CD8-positive, alpha-beta memory T cell (primary cell): ENCODE data around the gene NTM. TPM values are rescaled to one million over a fixed set of nuclear protein-coding genes. Genes with fewer than 3 reads are reported as not detected.

Experiments
- CTCF ChIA-PET: fragments of 350-600 bp; sonication (Branson Sonifier 250); formaldehyde crosslinking; loops from one replicate; lab custom pipeline; 2021; ENCODE audit warnings: antibody characterized with exemption; lab: Charles Lee
- POLR2A ChIA-PET: fragments of 350-600 bp; sonication (Branson Sonifier 250); formaldehyde crosslinking; loops from one replicate; lab custom pipeline; 2021; ENCODE audit warnings: antibody characterized with exemption; lab: Charles Lee
- DNase-seq, 5 donors: peaks; one replicate each; pipeline versions ENCODE4 v3.0.0 to v3.0.0-alpha.2; 2020 to 2022; ENCODE audit warnings: mixed read lengths in 1 of 5
- H3K27ac ChIP-seq: one replicate; pipeline ENCODE4 v1.7.0; 2013; ENCODE audit warnings: low read depth, mild to moderate bottlenecking, low read length, moderate library complexity
- H3K27me3 ChIP-seq: 2 replicates; pipeline ENCODE4 v1.7.0; 2013; ENCODE audit warnings: low read length, mild to moderate bottlenecking; ENCODE audit not compliant: insufficient read depth, poor library complexity, severe bottlenecking
- H3K36me3 ChIP-seq: 2 replicates; pipeline ENCODE4 v1.7.0; 2013; ENCODE audit warnings: mild to moderate bottlenecking, low read length, moderate library complexity; ENCODE audit not compliant: insufficient read depth
- H3K4me1 ChIP-seq: 2 replicates; pipeline ENCODE4 v1.7.0; 2013; ENCODE audit warnings: mild to moderate bottlenecking, low read length, moderate library complexity; ENCODE audit not compliant: insufficient read depth
- H3K4me3 ChIP-seq: 2 replicates; pipeline ENCODE4 v1.7.0; 2013; ENCODE audit warnings: mild to moderate bottlenecking, low read length
- H3K9me3 ChIP-seq: 2 replicates; pipeline ENCODE4 v1.7.0; 2013; ENCODE audit warnings: mild to moderate bottlenecking, low read length
- H3K27ac Mint-ChIP-seq, 8 donors: one replicate each; pipeline ENCODE4 v1.8.0; 2020 to 2021; ENCODE audit warnings: mixed read lengths in 8 of 8, mild to moderate bottlenecking in 6 of 8, inconsistent platforms in 3 of 8, moderate library complexity in 3 of 8
- H3K27me3 Mint-ChIP-seq, 2 donors: one replicate each; pipeline ENCODE4 v1.8.0; 2020 to 2021; ENCODE audit warnings: mixed read lengths in 2 of 2, mild to moderate bottlenecking in 1 of 2, moderate library complexity in 1 of 2
- H3K36me3 Mint-ChIP-seq, 3 donors: one replicate each; pipeline ENCODE4 v1.8.0; 2020 to 2021; ENCODE audit warnings: mixed read lengths in 3 of 3, inconsistent platforms in 1 of 3, mild to moderate bottlenecking in 1 of 3
- H3K4me1 Mint-ChIP-seq, 3 donors: one replicate each; pipeline ENCODE4 v1.8.0; 2020 to 2021; ENCODE audit warnings: mixed read lengths in 3 of 3, inconsistent platforms in 1 of 3, mild to moderate bottlenecking in 1 of 3
- H3K4me3 Mint-ChIP-seq, 7 donors: one replicate each; pipeline ENCODE4 v1.8.0; 2020 to 2021; ENCODE audit warnings: mixed read lengths in 7 of 7, mild to moderate bottlenecking in 6 of 7, moderate library complexity in 4 of 7, inconsistent platforms in 2 of 7
- H3K9me3 Mint-ChIP-seq, 5 donors: one replicate each; pipeline ENCODE4 v1.8.0; 2020 to 2022; ENCODE audit warnings: mixed read lengths in 5 of 5, mild to moderate bottlenecking in 3 of 5, moderate library complexity in 2 of 5, inconsistent platforms in 1 of 5
- polyA plus RNA-seq: library from polyadenylated mRNA; unstranded; fragments of 300-500 nt; fragmentation: Illumina TruSeq; gene quantifications from one replicate; pipeline ENCODE4 v1.2.3, GENCODE V29; 2021
- total RNA-seq, 2 experiments: library from RNA; stranded (reverse); gene quantifications; one replicate each; pipeline ENCODE4 v1.2.3, GENCODE V29; 2021

The NTM gene
- total and polyA plus RNA-seq, 3 experiments from 2014 or later: not detected

DNA sequence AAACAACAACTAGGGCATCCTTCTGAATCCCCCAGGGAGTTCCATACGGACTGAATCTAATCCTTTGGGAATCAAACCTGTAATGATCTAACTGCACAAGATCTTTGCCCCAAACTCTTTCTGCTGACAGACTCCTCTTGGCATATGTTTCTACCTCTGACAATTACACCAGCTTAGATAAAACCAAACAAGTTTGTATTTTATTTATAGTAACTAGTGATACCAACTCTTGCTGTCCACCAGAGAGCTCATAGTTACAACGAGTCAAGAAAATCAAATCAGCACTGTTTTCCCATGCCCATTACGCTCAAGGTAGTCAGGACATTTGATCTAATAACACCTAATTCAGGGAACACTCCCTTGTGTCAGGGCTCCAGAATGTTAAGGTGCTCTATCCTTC is 972.0 kb downstream of the NTM start:
- Histone ChIP-seq H3K9me3 (no peaks in the 10 kb centered on the region), H3K27ac (no peak overlapping the region), H3K4me1 (no peaks in the 10 kb centered on the region), H3K27me3 (no peaks in the 10 kb centered on the region), H3K36me3 (no peaks in the 10 kb centered on the region), H3K4me3 (no peak overlapping the region)
- no peaks in the 10 kb centered on the region for H3K36me3 Mint-ChIP-seq
- ChIA-PET CTCF (no interaction called here), POLR2A (no interaction called here)
- H3K9me3 Mint-ChIP-seq: peaks cover 0 to 2% (median 0%) of the 10 kb centered on the region in 5 donors
- DNase-seq: no peak
- H3K27ac Mint-ChIP-seq: no peak overlapping the region
- H3K27me3 Mint-ChIP-seq: peaks cover 0 to 4% of the 10 kb centered on the region in 2 donors
- H3K4me1 Mint-ChIP-seq: peaks cover under 1 to 9% (median 4%) of the 10 kb centered on the region in 3 donors
- H3K4me3 Mint-ChIP-seq: no peak overlapping the region

- ChIA-PET POLR2A (no interaction called here), CTCF (no interaction called here)
- no peaks in the 10 kb centered on the region for H3K36me3 Mint-ChIP-seq
- H3K9me3 ChIP-seq: no peaks in the 10 kb centered on the region
- H3K36me3 ChIP-seq: no peaks in the 10 kb centered on the region
- peaks cover 0 to 4% of the 10 kb centered on the region in 2 donors for H3K27me3 Mint-ChIP-seq
- H3K4me1 ChIP-seq: no peaks in the 10 kb centered on the region
- no peak overlapping the region for H3K4me3 Mint-ChIP-seq
- H3K4me1 Mint-ChIP-seq: peaks cover 5 to 21% (median 16%) of the 10 kb centered on the region in 3 donors
- H3K4me3 ChIP-seq: no peak overlapping the region
- H3K27ac ChIP-seq: no peak overlapping the region
- no peak for DNase-seq
- no peak overlapping the region for H3K27ac Mint-ChIP-seq
- no peaks in the 10 kb centered on the region for H3K27me3 ChIP-seq
- H3K9me3 Mint-ChIP-seq: peaks cover 0 to 5% (median 0%) of the 10 kb centered on the region in 5 donors
These were observed 973.2 kb downstream of the NTM start for GRCh38 chr11:132343445-132344175.

GRCh38 chr11:132346558-132347148 is 976.2 kb downstream of the NTM start:
- H3K36me3 Mint-ChIP-seq: no peaks in the 10 kb centered on the region
- no peak overlapping the region for H3K27ac ChIP-seq
- peaks cover 0 to 4% of the 10 kb centered on the region in 2 donors for H3K27me3 Mint-ChIP-seq
- no peak for DNase-seq
- no peaks in the 10 kb centered on the region for H3K9me3 ChIP-seq
- ChIA-PET CTCF (no interaction called here), POLR2A (no interaction called here)
- H3K9me3 Mint-ChIP-seq: peaks cover 0 to 7% (median 0%) of the 10 kb centered on the region in 5 donors
- H3K4me3 Mint-ChIP-seq: no peak overlapping the region
- H3K27ac Mint-ChIP-seq: no peak overlapping the region
- H3K4me1 ChIP-seq: no peaks in the 10 kb centered on the region
- H3K36me3 ChIP-seq: no peaks in the 10 kb centered on the region
- no peaks in the 10 kb centered on the region for H3K27me3 ChIP-seq
- peaks cover 5 to 21% (median 19%) of the 10 kb centered on the region in 3 donors for H3K4me1 Mint-ChIP-seq
- no peak overlapping the region for H3K4me3 ChIP-seq

DNA sequence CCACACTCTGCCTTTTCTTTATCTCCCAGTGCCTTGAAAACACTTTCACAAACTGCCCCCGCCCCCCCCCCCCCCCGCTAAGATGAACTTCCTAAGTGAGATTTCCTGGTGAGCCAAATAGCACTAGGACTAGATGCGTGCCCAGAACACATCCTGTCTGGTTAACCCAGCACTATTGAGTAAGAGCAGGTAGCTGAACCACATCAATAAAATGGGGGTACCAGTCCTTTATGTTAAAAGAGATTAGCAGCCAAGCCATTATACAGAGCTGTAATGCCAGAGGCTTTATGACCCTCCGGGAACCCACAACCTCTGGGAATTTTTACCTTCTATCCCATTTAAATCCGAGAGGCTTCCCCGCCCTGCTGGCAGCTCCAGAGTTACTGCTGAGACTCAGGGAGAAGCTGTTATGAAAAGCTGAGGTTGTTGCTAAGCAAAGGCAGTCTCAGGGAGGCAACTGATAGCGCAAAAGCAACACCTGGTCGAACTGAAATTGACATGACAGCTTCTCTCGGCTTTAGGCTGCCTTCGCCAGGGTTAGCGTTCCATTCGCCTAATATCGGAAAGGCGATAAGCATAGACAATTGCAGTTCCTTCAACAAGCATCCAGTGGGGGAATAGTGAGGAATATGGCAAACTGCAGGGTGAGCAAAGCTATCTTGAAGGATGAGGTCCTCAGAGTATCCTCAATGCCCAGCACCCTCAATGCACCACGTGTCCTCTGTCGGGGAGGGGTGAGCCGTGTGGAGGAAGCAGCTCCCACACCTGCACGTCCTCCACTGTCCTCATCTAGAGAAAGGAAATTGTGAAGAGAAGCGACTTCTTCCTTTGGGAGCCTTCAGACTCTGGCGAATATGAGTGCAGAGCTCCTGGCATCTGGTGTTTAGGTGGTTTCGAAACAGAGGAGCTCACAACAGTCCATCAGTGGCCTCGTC is 977.0 kb downstream of the NTM start:
- H3K36me3 ChIP-seq: no peaks in the 10 kb centered on the region
- Mint-ChIP-seq H3K27me3 (peaks cover 0 to 4% of the 10 kb centered on the region in 2 donors), H3K9me3 (peaks cover 0 to 7% (median 0%) of the 10 kb centered on the region in 5 donors), H3K4me3 (peak overlapping the region in 3 of 7 donors; percentile 3 to 54 (median 21)), H3K4me1 (peaks cover 5 to 21% (median 19%) of the 10 kb centered on the region in 3 donors), H3K36me3 (no peaks in the 10 kb centered on the region), H3K27ac (peak overlapping the region in 1 of 8 donors; percentile 6)
- H3K27ac ChIP-seq: no peak overlapping the region
- no peaks in the 10 kb centered on the region for H3K4me1 ChIP-seq
- H3K9me3 ChIP-seq: no peaks in the 10 kb centered on the region
- no peak overlapping the region for H3K4me3 ChIP-seq
- H3K27me3 ChIP-seq: no peaks in the 10 kb centered on the region
- no peak for DNase-seq
- ChIA-PET CTCF (no interaction called here), POLR2A (no interaction called here)

DNA sequence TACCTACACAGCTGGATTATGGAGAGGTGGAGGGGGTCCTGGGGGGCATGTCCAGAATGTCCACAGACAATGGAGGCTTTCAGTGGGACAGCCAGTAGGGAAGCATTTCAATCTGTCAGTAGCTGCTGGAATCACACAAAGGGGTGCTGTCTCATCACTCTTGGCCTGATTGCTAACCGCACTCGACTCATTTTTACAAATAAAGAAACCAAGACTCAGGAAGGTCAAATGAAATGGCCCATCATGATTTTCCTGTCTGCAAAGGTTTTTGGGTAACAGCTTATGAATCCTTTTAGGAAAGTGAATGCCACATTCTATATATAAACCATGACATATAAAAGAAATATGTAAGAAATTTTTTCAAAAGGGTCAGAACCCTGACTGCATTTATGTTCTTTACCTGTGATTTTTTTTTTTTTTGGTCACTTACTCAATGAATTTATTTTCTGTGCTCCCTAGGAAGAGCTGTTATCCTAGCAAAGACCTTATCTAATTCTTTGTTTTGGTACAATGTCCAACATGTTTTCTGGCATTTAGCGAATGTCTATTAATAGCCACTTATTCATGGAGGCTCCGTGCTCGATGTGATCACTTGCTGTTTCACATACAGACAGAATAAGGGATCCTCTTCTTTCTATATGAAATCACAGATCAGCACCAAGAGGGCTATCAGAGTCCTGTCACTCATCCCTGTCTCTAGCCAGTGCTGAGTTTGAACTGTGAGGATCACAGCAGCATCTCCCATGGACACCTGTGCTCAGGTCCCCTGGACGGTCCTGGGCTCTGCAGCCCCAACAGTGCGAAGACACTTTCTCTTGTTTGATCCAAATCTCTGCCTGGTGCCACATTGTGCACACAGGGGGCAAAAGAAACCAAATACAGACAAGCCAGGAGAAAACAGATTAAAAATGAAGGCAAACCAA is 979.7 kb downstream of the NTM start:
- H3K9me3 ChIP-seq: no peaks in the 10 kb centered on the region
- H3K4me3 Mint-ChIP-seq: no peak overlapping the region

DNA sequence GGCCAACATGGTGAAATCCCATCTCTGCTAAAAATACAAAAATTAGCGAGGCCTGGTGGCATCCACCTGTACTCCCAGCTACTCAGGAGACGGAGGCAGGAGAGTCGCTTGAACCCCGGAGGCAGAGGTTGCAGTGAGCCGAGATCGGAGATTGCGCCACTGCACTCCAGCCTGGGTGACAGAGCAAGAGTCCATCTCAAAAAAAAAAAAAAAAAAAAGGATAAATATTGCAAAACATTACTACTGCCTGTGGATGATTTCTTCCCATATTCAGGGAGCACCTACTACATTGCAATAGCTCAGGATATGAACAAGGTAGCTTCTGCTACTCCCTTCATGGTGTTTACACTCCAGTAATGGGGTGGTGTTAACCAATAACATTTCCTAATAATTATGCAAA is 980.6 kb downstream of the NTM start:
- Mint-ChIP-seq H3K4me1 (peaks cover 5 to 21% (median 19%) of the 10 kb centered on the region in 3 donors), H3K36me3 (no peaks in the 10 kb centered on the region), H3K9me3 (peaks cover 0 to 6% (median 0%) of the 10 kb centered on the region in 5 donors), H3K4me3 (no peak overlapping the region), H3K27me3 (peaks cover 0 to 5% of the 10 kb centered on the region in 2 donors), H3K27ac (no peak overlapping the region)
- CTCF ChIA-PET: no interaction called here
- H3K36me3 ChIP-seq: no peaks in the 10 kb centered on the region
- H3K27me3 ChIP-seq: no peaks in the 10 kb centered on the region
- no peak for DNase-seq
- no peaks in the 10 kb centered on the region for H3K9me3 ChIP-seq
- POLR2A ChIA-PET: no interaction called here
- H3K27ac ChIP-seq: no peak overlapping the region
- no peak overlapping the region for H3K4me3 ChIP-seq
- no peaks in the 10 kb centered on the region for H3K4me1 ChIP-seq

More for the DNA sequence above, 979.7 kb downstream of the NTM start:
- no peak for DNase-seq
- H3K4me3 ChIP-seq: no peak overlapping the region
- Mint-ChIP-seq H3K27me3 (peaks cover 0 to 5% of the 10 kb centered on the region in 2 donors), H3K36me3 (no peaks in the 10 kb centered on the region), H3K9me3 (peaks cover 0 to 6% (median 0%) of the 10 kb centered on the region in 5 donors), H3K27ac (no peak overlapping the region), H3K4me1 (peaks cover 5 to 21% (median 19%) of the 10 kb centered on the region in 3 donors)
- no peak overlapping the region for H3K27ac ChIP-seq
- ChIA-PET POLR2A (no interaction called here), CTCF (no interaction called here)
- H3K27me3 ChIP-seq: no peaks in the 10 kb centered on the region
- H3K36me3 ChIP-seq: no peaks in the 10 kb centered on the region
- no peaks in the 10 kb centered on the region for H3K4me1 ChIP-seq

- H3K36me3 Mint-ChIP-seq: no peaks in the 10 kb centered on the region
- no peak overlapping the region for H3K27ac Mint-ChIP-seq
- peaks cover 8 to 19% (median 18%) of the 10 kb centered on the region in 3 donors for H3K4me1 Mint-ChIP-seq
- Histone ChIP-seq H3K4me1 (no peaks in the 10 kb centered on the region), H3K27ac (no peak overlapping the region), H3K9me3 (no peaks in the 10 kb centered on the region), H3K27me3 (no peaks in the 10 kb centered on the region), H3K4me3 (no peak overlapping the region), H3K36me3 (no peaks in the 10 kb centered on the region)
- POLR2A ChIA-PET: no interaction called here
- CTCF ChIA-PET: no interaction called here
- H3K9me3 Mint-ChIP-seq: peaks cover 0 to 6% (median 0%) of the 10 kb centered on the region in 5 donors
- H3K4me3 Mint-ChIP-seq: no peak overlapping the region
- peaks cover 0 to 1% of the 10 kb centered on the region in 2 donors for H3K27me3 Mint-ChIP-seq
- no peak for DNase-seq
These were observed 982.1 kb downstream of the NTM start for GRCh38 chr11:132352497-132352896.
